GM12891 (cell line): Measurements from ENCODE around the gene OSBPL1A.

Experiments
- PAX5 ChIP-seq: IDR thresholded peaks from 2 replicates; pipeline ENCODE4 v1.6.1; 2011; ENCODE audit warnings: low read length, moderate library complexity, mild to moderate bottlenecking; ENCODE audit not compliant: insufficient read depth, severe bottlenecking
- POLR2A ChIP-seq: IDR thresholded peaks from 2 replicates; pipeline ENCODE4 v1.6.1; 2011; ENCODE audit warnings: low read depth, low read length, control low read depth
- POLR2AphosphoS5 ChIP-seq: IDR thresholded peaks from 2 replicates; pipeline ENCODE4 v1.6.1; 2011; ENCODE audit warnings: low read depth, low read length, control low read depth
- POU2F2 ChIP-seq: IDR thresholded peaks from 2 replicates; pipeline ENCODE4 v1.6.1; 2011; ENCODE audit warnings: low read depth, mild to moderate bottlenecking, control low read depth, low read length, moderate library complexity
- SPI1 ChIP-seq: IDR thresholded peaks from 2 replicates; pipeline ENCODE4 v1.6.1; 2011; ENCODE audit warnings: low read depth, low read length, control low read depth
- TAF1 ChIP-seq: IDR thresholded peaks from 2 replicates; pipeline ENCODE4 v1.6.1; 2011; ENCODE audit warnings: low read depth, low read length, control low read depth

GRCh38 chr18:24436939-24437338 lies 39.3 kb upstream of the OSBPL1A start:
- TF ChIP-seq POLR2A (no peak), POLR2AphosphoS5 (no peak), TAF1 (no peak), POU2F2 (no peak), SPI1 (no peak), PAX5 (no peak)
